Activated CD8-positive, alpha-beta memory T cell treated with anti-CD3 and anti-CD28 coated beads for 36 hours (primary cell): ENCODE results near the gene GALNT2. TPM values are rescaled to one million over a fixed set of nuclear protein-coding genes. Genes with fewer than 3 reads are reported as not detected.

ENCODE experiments used
- CTCF ChIA-PET: fragments of 350-600 bp; sonication (Branson Sonifier 250); formaldehyde crosslinking; loops from one replicate; lab custom pipeline; 2021; ENCODE audit warnings: antibody characterized with exemption; lab: Charles Lee
- POLR2A ChIA-PET: fragments of 350-600 bp; sonication (Branson Sonifier 250); formaldehyde crosslinking; loops from one replicate; lab custom pipeline; 2021; ENCODE audit warnings: antibody characterized with exemption; lab: Charles Lee
- total RNA-seq, 2 experiments: library from RNA; stranded (reverse); gene quantifications; one replicate each; pipeline ENCODE4 v1.2.3, GENCODE V29; 2021

Gene GALNT2
- total RNA-seq, 2 experiments from 2014 or later: 66.2 to 70.1 TPM

GRCh38 chr1:230119340-230119739 lies 52.3 kb downstream of the GALNT2 start:
- POLR2A ChIA-PET: no interaction called here
- CTCF ChIA-PET: interaction anchor here (4.4 kb wide), 1 partner anchor 9 kb away, joined by 17 read pairs; no protein-coding TSS in a partner anchor

DNA sequence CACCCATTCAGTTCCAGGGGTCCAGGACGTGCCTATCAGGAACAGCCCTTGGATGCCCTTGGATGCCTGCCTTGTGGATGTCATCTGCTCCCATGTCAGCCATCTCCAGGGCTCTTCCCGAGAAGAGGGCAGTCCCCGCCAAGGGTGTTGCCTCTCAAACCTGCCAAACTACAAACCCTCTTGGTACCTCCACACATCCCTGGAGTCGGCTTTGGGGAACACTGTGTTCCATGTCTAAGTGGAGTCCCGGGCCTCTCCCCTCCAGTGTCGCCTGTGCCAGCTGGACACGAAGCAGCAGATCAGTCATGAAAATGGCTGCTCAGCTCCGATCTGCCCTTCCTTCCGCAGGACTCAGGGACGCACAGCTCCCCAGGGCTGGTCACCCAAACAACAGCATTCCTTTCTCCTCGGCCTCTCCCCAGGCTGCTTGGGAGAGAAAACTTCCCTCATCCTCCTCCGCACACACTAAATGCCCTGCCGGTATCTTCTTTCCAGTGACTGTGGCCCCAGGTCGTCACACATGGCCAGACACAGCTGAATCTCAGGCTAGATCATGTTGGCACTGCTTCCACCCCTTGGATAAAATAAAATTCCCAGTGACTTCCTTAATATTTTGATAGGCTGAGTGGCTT lies 53.4 kb downstream of the GALNT2 start:
- ChIA-PET CTCF (interaction anchor here (0.7 to 4.4 kb wide), 2 partner anchors 10 to 19 kb away, joined by 3 to 17 read pairs; no protein-coding TSS in a partner anchor), POLR2A (no interaction called here)

- POLR2A ChIA-PET: no interaction called here
Observed at GRCh38 chr1:230120921-230121381, 53.9 kb downstream of the GALNT2 start.

DNA sequence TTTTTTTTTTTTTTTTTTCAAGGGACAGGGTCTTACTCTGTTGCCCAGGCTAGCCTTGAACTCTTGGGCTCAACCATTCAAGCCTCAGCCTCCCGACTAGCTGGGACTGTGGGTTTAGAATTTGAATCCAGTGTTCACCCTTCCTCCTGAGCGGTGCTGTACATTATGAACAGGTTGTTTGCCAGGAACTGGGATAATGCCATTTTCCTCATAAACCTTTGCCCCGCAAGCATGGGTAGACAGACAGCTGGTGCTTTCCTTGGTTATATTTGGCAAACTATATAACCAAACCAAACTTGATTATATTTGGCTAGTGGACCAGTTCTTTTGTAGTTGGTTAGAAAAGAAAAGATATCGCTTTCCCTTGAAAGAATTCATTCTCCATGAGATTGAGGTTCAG lies 54.9 kb downstream of the GALNT2 start:
- ChIA-PET POLR2A (no interaction called here), CTCF (interaction anchor here (0.6 to 4.4 kb wide), 3 partner anchors 7 to 13 kb away, joined by 3 to 17 read pairs (median 3); no protein-coding TSS in a partner anchor)

More at GRCh38 chr1:230120921-230121381, 53.9 kb downstream of the GALNT2 start:
- CTCF ChIA-PET: interaction anchor here (0.6 to 4.4 kb wide), 2 partner anchors 11 to 14 kb away, joined by 3 to 17 read pairs; no protein-coding TSS in a partner anchor

DNA sequence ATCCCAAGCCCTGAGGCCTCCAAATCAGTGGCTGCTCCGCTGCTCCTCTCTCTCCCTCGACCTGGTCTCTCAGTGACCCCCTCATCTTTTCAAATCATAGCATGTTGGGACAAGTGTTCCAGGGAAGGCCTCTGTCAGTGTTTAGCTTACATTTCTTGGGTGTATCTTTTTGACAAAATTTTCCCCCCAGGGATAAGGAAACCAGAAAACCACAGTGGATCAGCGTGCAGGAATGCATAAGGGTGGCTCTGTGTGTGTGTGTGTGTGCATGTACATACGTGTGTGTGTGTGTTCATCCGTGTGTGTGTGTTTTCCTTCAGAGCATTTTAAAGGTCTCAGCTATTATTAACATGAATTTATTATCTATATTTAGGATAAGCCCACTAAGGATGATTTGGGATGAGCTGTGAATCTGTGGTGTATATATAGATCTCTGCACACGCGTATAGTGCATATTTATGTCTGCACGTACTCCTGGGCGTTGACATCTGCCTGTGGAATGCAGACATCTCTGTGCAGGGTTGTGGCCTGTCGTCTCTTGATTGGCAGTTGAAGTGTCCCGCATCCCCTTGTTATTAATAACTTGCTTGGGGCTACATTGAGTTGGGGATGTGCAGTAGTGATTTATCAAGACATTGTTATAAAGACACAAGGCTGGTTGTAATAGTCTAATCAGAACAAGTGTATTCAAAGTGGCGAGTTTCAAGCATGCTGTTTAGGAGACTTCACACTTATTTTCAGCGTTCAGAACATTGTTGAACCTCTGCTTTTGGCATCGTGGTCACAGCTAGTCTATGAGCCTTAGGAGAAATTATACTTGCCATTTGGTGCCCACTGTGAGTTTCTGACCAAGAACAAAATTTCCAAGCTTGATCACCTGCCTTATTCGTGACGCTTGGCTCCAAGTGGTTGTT lies 55.6 kb downstream of the GALNT2 start:
- ChIA-PET CTCF (interaction anchor here (2.4 to 4.4 kb wide), 2 partner anchors 13 to 18 kb away, joined by 8 to 17 read pairs; no protein-coding TSS in a partner anchor), POLR2A (interaction anchor here (1.1 kb wide), 1 partner anchor 13 kb away, joined by 5 read pairs; no protein-coding TSS in a partner anchor)

GRCh38 chr1:230123280-230124185 lies 56.5 kb downstream of the GALNT2 start:
- ChIA-PET POLR2A (interaction anchor here (1.1 kb wide), 1 partner anchor 14 kb away, joined by 5 read pairs; no protein-coding TSS in a partner anchor), CTCF (interaction anchor here (2.4 to 4.4 kb wide), 2 partner anchors 14 to 19 kb away, joined by 8 to 17 read pairs; no protein-coding TSS in a partner anchor)

- ChIA-PET CTCF (interaction anchor here (2.4 kb wide), 1 partner anchor 20 kb away, joined by 8 read pairs; no protein-coding TSS in a partner anchor), POLR2A (no interaction called here)
Observed at GRCh38 chr1:230124186-230125128, 57.4 kb downstream of the GALNT2 start.

GRCh38 chr1:230125141-230125540 lies 58.1 kb downstream of the GALNT2 start:
- ChIA-PET POLR2A (no interaction called here), CTCF (no interaction called here)

GRCh38 chr1:230125640-230126528 lies 58.8 kb downstream of the GALNT2 start:
- CTCF ChIA-PET: interaction anchor here (0.5 kb wide), 1 partner anchor 180 kb away, joined by 5 read pairs; no protein-coding TSS in a partner anchor
- POLR2A ChIA-PET: no interaction called here

GRCh38 chr1:230126529-230127104 lies 59.6 kb downstream of the GALNT2 start:
- ChIA-PET CTCF (interaction anchor here (0.5 kb wide), 1 partner anchor 179 kb away, joined by 5 read pairs; no protein-coding TSS in a partner anchor), POLR2A (no interaction called here)

- ChIA-PET POLR2A (no interaction called here), CTCF (interaction anchor here (0.9 kb wide), 1 partner anchor 14 kb away, joined by 4 read pairs; no protein-coding TSS in a partner anchor)
Observed at GRCh38 chr1:230127105-230128054, 60.3 kb downstream of the GALNT2 start.

DNA sequence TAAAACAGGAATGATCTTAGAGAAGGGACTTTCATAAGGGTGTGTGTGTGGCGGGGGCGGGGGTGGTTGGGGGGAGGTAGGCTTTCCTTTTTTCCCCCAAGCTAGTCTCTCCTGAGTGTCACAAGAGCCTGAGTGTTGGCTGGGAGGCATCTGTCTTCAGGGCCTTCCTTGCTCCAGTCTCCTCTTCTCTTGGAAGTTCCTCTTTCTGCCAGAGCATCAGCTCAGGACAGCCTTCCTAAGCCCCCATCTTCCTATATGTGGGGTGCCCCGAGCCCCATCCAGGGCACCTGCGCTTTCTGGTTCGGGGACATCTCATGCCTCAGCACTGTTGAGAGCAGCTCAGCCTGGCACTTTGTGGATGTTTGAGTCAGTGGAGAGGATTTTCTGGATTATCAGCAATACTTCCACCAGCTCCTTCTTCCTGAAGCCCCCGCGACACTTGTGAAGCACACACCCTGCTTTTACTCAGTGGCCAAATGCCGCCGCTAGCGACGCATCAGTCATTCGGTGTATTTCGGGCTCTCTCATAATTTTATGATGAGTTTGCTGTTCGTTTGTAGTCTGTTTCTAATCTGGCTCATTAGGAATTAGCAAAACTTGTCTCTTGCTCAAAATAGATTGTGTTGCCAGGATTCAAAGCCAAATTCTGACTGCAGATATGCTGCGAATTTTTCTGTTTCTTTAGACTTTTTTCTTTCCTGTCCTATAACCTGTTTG lies 61.7 kb downstream of the GALNT2 start:
- CTCF ChIA-PET: interaction anchor here (0.8 to 0.9 kb wide), 2 partner anchors 7 to 15 kb away, joined by 3 to 4 read pairs; no protein-coding TSS in a partner anchor
- POLR2A ChIA-PET: no interaction called here

- POLR2A ChIA-PET: no interaction called here
- CTCF ChIA-PET: interaction anchor here (0.8 kb wide), 1 partner anchor 8 kb away, joined by 3 read pairs; no protein-coding TSS in a partner anchor
Observed at GRCh38 chr1:230129341-230129740, 62.3 kb downstream of the GALNT2 start.
